ENCODE data around the gene AP3S1.
A peak's percentile ranks its signal among the peaks of the same experiment; 100 is the strongest.

The AP3S1 gene

DNA sequence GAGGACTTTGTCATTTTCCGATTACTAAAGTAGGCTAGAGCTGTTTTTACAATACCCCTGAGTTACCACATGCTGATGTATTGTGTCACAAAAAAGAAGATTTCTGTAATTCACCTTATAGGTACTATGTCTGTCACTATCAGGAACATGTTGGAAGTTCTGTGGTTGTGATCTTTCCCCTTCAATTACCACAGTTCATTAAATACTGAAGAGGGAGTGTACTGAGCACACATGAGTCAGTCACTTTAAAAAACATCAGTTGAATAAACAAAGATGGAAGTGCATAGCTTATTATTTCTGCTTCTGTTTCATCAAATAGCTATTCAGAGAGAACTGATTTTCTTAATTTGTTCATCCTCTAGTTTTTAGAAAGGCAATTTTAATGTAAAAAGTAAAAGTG is 31.7 kb downstream of the AP3S1 start (continued):
- TF ChIP-seq, protein P1, sequence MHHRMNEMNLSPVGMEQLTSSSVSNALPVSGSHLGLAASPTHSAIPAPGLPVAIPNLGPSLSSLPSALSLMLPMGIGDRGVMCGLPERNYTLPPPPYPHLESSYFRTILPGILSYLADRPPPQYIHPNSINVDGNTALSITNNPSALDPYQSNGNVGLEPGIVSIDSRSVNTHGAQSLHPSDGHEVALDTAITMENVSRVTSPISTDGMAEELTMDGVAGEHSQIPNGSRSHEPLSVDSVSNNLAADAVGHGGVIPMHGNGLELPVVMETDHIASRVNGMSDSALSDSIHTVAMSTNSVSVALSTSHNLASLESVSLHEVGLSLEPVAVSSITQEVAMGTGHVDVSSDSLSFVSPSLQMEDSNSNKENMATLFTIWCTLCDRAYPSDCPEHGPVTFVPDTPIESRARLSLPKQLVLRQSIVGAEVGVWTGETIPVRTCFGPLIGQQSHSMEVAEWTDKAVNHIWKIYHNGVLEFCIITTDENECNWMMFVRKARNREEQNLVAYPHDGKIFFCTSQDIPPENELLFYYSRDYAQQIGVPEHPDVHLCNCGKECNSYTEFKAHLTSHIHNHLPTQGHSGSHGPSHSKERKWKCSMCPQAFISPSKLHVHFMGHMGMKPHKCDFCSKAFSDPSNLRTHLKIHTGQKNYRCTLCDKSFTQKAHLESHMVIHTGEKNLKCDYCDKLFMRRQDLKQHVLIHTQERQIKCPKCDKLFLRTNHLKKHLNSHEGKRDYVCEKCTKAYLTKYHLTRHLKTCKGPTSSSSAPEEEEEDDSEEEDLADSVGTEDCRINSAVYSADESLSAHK (tag by site-specific recombination; IDR thresholded peaks at IDR 0.05): peak; percentile 74
- TF ChIP-seq, protein P2, sequence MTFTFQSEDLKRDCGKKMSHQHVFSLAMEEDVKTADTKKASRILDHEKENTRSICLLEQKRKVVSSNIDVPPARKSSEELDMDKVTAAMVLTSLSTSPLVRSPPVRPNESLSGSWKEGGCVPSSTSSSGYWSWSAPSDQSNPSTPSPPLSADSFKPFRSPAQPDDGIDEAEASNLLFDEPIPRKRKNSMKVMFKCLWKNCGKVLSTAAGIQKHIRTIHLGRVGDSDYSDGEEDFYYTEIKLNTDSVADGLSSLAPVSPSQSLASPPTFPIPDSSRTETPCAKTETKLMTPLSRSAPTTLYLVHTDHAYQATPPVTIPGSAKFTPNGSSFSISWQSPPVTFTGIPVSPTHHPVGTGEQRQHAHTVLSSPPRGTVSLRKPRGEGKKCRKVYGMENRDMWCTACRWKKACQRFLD (tag by site-specific recombination; IDR thresholded peaks at IDR 0.05): no peak
- peak; percentile 77 for TF ChIP-seq ZNF561 (tag by site-specific recombination; IDR thresholded peaks at IDR 0.05; ENCODE audit: borderline replicate concordance)
- peak; percentile 63; the same call in 1 of the 2 replicates for TF ChIP-seq ZNF10 (tag by site-specific recombination; IDR thresholded peaks at IDR 0.05)
- TF ChIP-seq, protein P3, sequence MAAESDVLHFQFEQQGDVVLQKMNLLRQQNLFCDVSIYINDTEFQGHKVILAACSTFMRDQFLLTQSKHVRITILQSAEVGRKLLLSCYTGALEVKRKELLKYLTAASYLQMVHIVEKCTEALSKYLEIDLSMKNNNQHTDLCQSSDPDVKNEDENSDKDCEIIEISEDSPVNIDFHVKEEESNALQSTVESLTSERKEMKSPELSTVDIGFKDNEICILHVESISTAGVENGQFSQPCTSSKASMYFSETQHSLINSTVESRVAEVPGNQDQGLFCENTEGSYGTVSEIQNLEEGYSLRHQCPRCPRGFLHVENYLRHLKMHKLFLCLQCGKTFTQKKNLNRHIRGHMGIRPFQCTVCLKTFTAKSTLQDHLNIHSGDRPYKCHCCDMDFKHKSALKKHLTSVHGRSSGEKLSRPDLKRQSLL (tag by site-specific recombination; IDR thresholded peaks at IDR 0.05): no peak
- 0 out of 2 replicates have a peak, but pooled peaks have one; percentile 28 for TF ChIP-seq SCRT1 (tag by site-specific recombination; IDR thresholded peaks at IDR 0.05; ENCODE audit: borderline replicate concordance)
- TF ChIP-seq ZBTB8A (tag by site-specific recombination; IDR thresholded peaks at IDR 0.05): 0 out of 2 replicates have a peak, but pooled peaks have one; percentile 16
- TF ChIP-seq FEZF1 (tag by site-specific recombination; IDR thresholded peaks at IDR 0.05): peak; percentile 84
- TF ChIP-seq, protein P4, sequence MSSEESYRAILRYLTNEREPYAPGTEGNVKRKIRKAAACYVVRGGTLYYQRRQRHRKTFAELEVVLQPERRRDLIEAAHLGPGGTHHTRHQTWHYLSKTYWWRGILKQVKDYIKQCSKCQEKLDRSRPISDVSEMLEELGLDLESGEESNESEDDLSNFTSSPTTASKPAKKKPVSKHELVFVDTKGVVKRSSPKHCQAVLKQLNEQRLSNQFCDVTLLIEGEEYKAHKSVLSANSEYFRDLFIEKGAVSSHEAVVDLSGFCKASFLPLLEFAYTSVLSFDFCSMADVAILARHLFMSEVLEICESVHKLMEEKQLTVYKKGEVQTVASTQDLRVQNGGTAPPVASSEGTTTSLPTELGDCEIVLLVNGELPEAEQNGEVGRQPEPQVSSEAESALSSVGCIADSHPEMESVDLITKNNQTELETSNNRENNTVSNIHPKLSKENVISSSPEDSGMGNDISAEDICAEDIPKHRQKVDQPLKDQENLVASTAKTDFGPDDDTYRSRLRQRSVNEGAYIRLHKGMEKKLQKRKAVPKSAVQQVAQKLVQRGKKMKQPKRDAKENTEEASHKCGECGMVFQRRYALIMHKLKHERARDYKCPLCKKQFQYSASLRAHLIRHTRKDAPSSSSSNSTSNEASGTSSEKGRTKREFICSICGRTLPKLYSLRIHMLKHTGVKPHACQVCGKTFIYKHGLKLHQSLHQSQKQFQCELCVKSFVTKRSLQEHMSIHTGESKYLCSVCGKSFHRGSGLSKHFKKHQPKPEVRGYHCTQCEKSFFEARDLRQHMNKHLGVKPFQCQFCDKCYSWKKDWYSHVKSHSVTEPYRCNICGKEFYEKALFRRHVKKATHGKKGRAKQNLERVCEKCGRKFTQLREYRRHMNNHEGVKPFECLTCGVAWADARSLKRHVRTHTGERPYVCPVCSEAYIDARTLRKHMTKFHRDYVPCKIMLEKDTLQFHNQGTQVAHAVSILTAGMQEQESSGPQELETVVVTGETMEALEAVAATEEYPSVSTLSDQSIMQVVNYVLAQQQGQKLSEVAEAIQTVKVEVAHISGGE (tag by site-specific recombination; conservative IDR thresholded peaks at IDR 0.05; ENCODE audit: low read depth): no peak
- TF ChIP-seq ZNF239 (tag by site-specific recombination; IDR thresholded peaks at IDR 0.05): no peak
- TF ChIP-seq ZSCAN16 (tag by site-specific recombination; IDR thresholded peaks at IDR 0.05): 0 out of 2 replicates have a peak, but pooled peaks have one; percentile 62
- TF ChIP-seq TCF7L2 (IDR thresholded peaks at IDR 0.05; ENCODE audit: borderline replicate concordance, low read depth, low read length): peak; percentile 47; the same call in 1 of the 2 replicates
- TF ChIP-seq, protein P5, sequence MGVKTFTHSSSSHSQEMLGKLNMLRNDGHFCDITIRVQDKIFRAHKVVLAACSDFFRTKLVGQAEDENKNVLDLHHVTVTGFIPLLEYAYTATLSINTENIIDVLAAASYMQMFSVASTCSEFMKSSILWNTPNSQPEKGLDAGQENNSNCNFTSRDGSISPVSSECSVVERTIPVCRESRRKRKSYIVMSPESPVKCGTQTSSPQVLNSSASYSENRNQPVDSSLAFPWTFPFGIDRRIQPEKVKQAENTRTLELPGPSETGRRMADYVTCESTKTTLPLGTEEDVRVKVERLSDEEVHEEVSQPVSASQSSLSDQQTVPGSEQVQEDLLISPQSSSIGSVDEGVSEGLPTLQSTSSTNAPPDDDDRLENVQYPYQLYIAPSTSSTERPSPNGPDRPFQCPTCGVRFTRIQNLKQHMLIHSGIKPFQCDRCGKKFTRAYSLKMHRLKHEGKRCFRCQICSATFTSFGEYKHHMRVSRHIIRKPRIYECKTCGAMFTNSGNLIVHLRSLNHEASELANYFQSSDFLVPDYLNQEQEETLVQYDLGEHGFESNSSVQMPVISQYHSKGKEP (tag by site-specific recombination; IDR thresholded peaks at IDR 0.05): peak; percentile 48; the same call in 1 of the 2 replicates
- TF ChIP-seq ZNF664 (tag by site-specific recombination; IDR thresholded peaks at IDR 0.05): no peak
- TF ChIP-seq, protein P6, sequence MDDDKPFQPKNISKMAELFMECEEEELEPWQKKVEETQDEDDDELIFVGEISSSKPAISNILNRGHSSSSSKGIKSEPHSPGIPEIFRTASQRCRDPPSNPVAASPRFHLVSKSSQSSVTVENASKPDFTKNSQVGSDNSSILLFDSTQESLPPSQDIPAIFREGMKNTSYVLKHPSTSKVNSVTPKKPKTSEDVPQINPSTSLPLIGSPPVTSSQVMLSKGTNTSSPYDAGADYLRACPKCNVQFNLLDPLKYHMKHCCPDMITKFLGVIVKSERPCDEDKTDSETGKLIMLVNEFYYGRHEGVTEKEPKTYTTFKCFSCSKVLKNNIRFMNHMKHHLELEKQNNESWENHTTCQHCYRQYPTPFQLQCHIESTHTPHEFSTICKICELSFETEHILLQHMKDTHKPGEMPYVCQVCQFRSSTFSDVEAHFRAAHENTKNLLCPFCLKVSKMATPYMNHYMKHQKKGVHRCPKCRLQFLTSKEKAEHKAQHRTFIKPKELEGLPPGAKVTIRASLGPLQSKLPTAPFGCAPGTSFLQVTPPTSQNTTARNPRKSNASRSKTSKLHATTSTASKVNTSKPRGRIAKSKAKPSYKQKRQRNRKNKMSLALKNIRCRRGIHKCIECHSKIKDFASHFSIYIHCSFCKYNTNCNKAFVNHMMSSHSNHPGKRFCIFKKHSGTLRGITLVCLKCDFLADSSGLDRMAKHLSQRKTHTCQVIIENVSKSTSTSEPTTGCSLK (tag by site-specific recombination; IDR thresholded peaks at IDR 0.05): no peak
- peak; percentile 99 for TF ChIP-seq WT1 (tag by site-specific recombination; IDR thresholded peaks at IDR 0.05)
- TF ChIP-seq, protein P7, sequence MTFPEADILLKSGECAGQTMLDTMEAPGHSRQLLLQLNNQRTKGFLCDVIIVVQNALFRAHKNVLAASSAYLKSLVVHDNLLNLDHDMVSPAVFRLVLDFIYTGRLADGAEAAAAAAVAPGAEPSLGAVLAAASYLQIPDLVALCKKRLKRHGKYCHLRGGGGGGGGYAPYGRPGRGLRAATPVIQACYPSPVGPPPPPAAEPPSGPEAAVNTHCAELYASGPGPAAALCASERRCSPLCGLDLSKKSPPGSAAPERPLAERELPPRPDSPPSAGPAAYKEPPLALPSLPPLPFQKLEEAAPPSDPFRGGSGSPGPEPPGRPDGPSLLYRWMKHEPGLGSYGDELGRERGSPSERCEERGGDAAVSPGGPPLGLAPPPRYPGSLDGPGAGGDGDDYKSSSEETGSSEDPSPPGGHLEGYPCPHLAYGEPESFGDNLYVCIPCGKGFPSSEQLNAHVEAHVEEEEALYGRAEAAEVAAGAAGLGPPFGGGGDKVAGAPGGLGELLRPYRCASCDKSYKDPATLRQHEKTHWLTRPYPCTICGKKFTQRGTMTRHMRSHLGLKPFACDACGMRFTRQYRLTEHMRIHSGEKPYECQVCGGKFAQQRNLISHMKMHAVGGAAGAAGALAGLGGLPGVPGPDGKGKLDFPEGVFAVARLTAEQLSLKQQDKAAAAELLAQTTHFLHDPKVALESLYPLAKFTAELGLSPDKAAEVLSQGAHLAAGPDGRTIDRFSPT (tag by site-specific recombination; IDR thresholded peaks at IDR 0.05): peak; percentile 79
- TF ChIP-seq, protein P8, sequence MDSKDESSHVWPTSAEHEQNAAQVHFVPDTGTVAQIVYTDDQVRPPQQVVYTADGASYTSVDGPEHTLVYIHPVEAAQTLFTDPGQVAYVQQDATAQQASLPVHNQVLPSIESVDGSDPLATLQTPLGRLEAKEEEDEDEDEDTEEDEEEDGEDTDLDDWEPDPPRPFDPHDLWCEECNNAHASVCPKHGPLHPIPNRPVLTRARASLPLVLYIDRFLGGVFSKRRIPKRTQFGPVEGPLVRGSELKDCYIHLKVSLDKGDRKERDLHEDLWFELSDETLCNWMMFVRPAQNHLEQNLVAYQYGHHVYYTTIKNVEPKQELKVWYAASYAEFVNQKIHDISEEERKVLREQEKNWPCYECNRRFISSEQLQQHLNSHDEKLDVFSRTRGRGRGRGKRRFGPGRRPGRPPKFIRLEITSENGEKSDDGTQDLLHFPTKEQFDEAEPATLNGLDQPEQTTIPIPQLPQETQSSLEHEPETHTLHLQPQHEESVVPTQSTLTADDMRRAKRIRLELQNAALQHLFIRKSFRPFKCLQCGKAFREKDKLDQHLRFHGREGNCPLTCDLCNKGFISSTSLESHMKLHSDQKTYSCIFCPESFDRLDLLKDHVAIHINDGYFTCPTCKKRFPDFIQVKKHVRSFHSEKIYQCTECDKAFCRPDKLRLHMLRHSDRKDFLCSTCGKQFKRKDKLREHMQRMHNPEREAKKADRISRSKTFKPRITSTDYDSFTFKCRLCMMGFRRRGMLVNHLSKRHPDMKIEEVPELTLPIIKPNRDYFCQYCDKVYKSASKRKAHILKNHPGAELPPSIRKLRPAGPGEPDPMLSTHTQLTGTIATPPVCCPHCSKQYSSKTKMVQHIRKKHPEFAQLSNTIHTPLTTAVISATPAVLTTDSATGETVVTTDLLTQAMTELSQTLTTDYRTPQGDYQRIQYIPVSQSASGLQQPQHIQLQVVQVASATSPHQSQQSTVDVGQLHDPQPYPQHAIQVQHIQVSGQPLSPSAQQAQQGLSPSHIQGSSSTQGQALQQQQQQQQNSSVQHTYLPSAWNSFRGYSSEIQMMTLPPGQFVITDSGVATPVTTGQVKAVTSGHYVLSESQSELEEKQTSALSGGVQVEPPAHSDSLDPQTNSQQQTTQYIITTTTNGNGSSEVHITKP (tag by site-specific recombination; IDR thresholded peaks at IDR 0.05): no peak
- no peak for TF ChIP-seq MEIS1 (CRISPR knock-in tag; IDR thresholded peaks at IDR 0.05; ENCODE audit: borderline replicate concordance)
- TF ChIP-seq ZNF37A (tag by site-specific recombination; IDR thresholded peaks at IDR 0.05): no peak

Measured in HEK293 (cell line).